Loucy (cell line): Measurements from ENCODE around the gene CAPN9.

Source experiments
- H2AFZ ChIP-seq: fragments of 200-600 bp; sonication (generic); 2 replicates; pipeline ENCODE4 v1.6.0; 2016; ENCODE audit warnings: antibody characterized with exemption, mild to moderate bottlenecking, low read length, moderate library complexity
- H3F3A ChIP-seq: fragments of 200-600 bp; 2 replicates; pipeline ENCODE4 v1.6.0; 2016; ENCODE audit warnings: antibody characterized with exemption, low read depth, mild to moderate bottlenecking
- H3K27me3 ChIP-seq: fragments of 200-600 bp; sonication (generic); 2 replicates; pipeline ENCODE4 v1.6.1; 2014; ENCODE audit warnings: low read length, mild to moderate bottlenecking; ENCODE audit not compliant: insufficient read depth, poor library complexity, severe bottlenecking
- H3K36me3 ChIP-seq: fragments of 200-600 bp; sonication (generic); 2 replicates; pipeline ENCODE4 v1.6.1; 2016; ENCODE audit warnings: low read length; ENCODE audit not compliant: insufficient read depth
- H3K4me1 ChIP-seq: fragments of 200-600 bp; sonication (generic); 2 replicates; pipeline ENCODE4 v1.5.1; 2014; ENCODE audit warnings: low read length, mild to moderate bottlenecking; ENCODE audit not compliant: insufficient read depth, poor library complexity, severe bottlenecking
- H3K4me2 ChIP-seq: fragments of 200-600 bp; sonication (generic); 2 replicates; pipeline ENCODE4 v1.6.0; 2014; ENCODE audit warnings: antibody characterized with exemption, low read length, low read depth, mild to moderate bottlenecking; ENCODE audit not compliant: poor library complexity, severe bottlenecking
- H3K4me3 ChIP-seq: fragments of 200-600 bp; sonication (generic); 2 replicates; pipeline ENCODE4 v1.5.1; 2014; ENCODE audit warnings: low read length, mild to moderate bottlenecking, mixed read lengths; ENCODE audit not compliant: poor library complexity, severe bottlenecking
- H3K79me2 ChIP-seq: fragments of 200-600 bp; sonication (generic); 2 replicates; pipeline ENCODE4 v1.6.1; 2014; ENCODE audit warnings: low read length; ENCODE audit not compliant: insufficient read depth
- H3K9ac ChIP-seq: fragments of 200-600 bp; sonication (generic); 2 replicates; pipeline ENCODE4 v1.6.0; 2014; ENCODE audit warnings: mild to moderate bottlenecking, low read depth, low read length, moderate library complexity; ENCODE audit not compliant: poor library complexity, severe bottlenecking
- H3K9me2 ChIP-seq: fragments of 200-600 bp; sonication (generic); replicated peaks from 2 replicates; pipeline ENCODE4 v1.6.1; 2016; ENCODE audit warnings: low read depth, low read length, mixed read lengths
- H3K9me3 ChIP-seq: fragments of 200-600 bp; sonication (generic); 2 replicates; pipeline ENCODE4 v1.6.1; 2014; ENCODE audit warnings: mild to moderate bottlenecking, antibody characterized with exemption, low read length, low read depth; ENCODE audit not compliant: insufficient read depth
- H4K20me1 ChIP-seq: fragments of 200-600 bp; sonication (generic); 2 replicates; pipeline ENCODE4 v1.6.0; 2014; ENCODE audit warnings: antibody characterized with exemption, low read length, mild to moderate bottlenecking; ENCODE audit not compliant: insufficient read depth, poor library complexity, severe bottlenecking
- CTCF ChIP-seq: fragments of 200-600 bp; sonication (generic); conservative IDR thresholded peaks from 2 replicates; pipeline ENCODE4 v1.5.1; 2014; ENCODE audit warnings: mild to moderate bottlenecking, antibody characterized with exemption, low read length
- EZH2phosphoT487 ChIP-seq: fragments of 200-600 bp; IDR thresholded peaks from 2 replicates; pipeline ENCODE4 v1.6.1; 2018; ENCODE audit warnings: antibody characterized with exemption, mild to moderate bottlenecking, moderate library complexity, borderline replicate concordance

CAPN9 gene

GRCh38 chr1:230809256-230809990, 62.2 kb downstream of the CAPN9 start:
- no peaks in the 10 kb centered on the region for H3K27me3 ChIP-seq
- H3K9me3 ChIP-seq = no peaks in the 10 kb centered on the region
- H3K79me2 ChIP-seq = no peaks in the 10 kb centered on the region
- H3K4me2 ChIP-seq = no peak overlapping the region
- H2AFZ ChIP-seq = no peak overlapping the region
- H3K4me1 ChIP-seq = no peaks in the 10 kb centered on the region
- H3K4me3 ChIP-seq = no peak overlapping the region
- no peaks in the 10 kb centered on the region for H3F3A ChIP-seq
- TF ChIP-seq CTCF = no peak
- TF ChIP-seq EZH2phosphoT487 = no peak
- H3K9me2 ChIP-seq = no peaks in the 10 kb centered on the region
- no peaks in the 10 kb centered on the region for H3K36me3 ChIP-seq
- no peak overlapping the region for H3K9ac ChIP-seq
- no peaks in the 10 kb centered on the region for H4K20me1 ChIP-seq

GRCh38 chr1:230812568-230812967, 65.4 kb downstream of the CAPN9 start:
- Histone ChIP-seq H3K79me2 (no peaks in the 10 kb centered on the region), H3K27me3 (no peaks in the 10 kb centered on the region), H3K4me1 (no peaks in the 10 kb centered on the region), H3F3A (no peaks in the 10 kb centered on the region), H3K9ac (no peak overlapping the region), H3K4me2 (no peak overlapping the region), H4K20me1 (no peaks in the 10 kb centered on the region), H3K36me3 (no peaks in the 10 kb centered on the region), H3K9me2 (no peaks in the 10 kb centered on the region), H3K4me3 (no peak overlapping the region), H3K9me3 (no peaks in the 10 kb centered on the region), H2AFZ (no peak overlapping the region)
- TF ChIP-seq EZH2phosphoT487 = no peak
- no peak for TF ChIP-seq CTCF

GRCh38 chr1:230814949-230815692, 67.9 kb downstream of the CAPN9 start:
- Histone ChIP-seq H2AFZ (no peak overlapping the region), H3K9ac (no peak overlapping the region), H3K9me2 (no peaks in the 10 kb centered on the region), H3K36me3 (no peaks in the 10 kb centered on the region), H3K79me2 (no peaks in the 10 kb centered on the region), H3F3A (no peaks in the 10 kb centered on the region), H3K9me3 (no peaks in the 10 kb centered on the region), H4K20me1 (no peaks in the 10 kb centered on the region), H3K4me2 (no peak overlapping the region), H3K4me3 (no peak overlapping the region), H3K27me3 (no peaks in the 10 kb centered on the region), H3K4me1 (no peaks in the 10 kb centered on the region)
- TF ChIP-seq CTCF = no peak
- TF ChIP-seq EZH2phosphoT487 = no peak
